Endothelial cell of umbilical vein (primary cell): Measurements from ENCODE around the gene WDTC1. TPM values are rescaled to one million over a fixed set of nuclear protein-coding genes. Genes with fewer than 3 reads are reported as not detected.
"Not testable (repeated sequence)": the region's sequence is repeated elsewhere in the genome, so short reads cannot be mapped to it uniquely, and the experiment has no call there.

ENCODE experiments used
- BruUV-seq: library from RNA; stranded (reverse); fragments of 400-500 nt; replicated peaks from 2 replicates; lab custom pipeline; 2021; lab: Mats Ljungman, UMichigan
- CTCF ChIA-PET: fragments of 300-600, 350-600 bp; sonication (Branson Sonifier 250); formaldehyde crosslinking; loops from one replicate; lab custom pipeline; 2021; ENCODE audit warnings: antibody characterized with exemption, inconsistent platforms; lab: Charles Lee
- POLR2A ChIA-PET: fragments of 300-600, 350-600 bp; sonication (Branson Sonifier 250); formaldehyde crosslinking; loops from one replicate; lab custom pipeline; 2021; ENCODE audit warnings: antibody characterized with exemption, inconsistent platforms; lab: Charles Lee
- DNase-seq: peaks from one replicate; pipeline ENCODE4 v3.0.0-alpha.2; 2011; ENCODE audit warnings: low read depth, low spot score
- FAIRE-seq: peaks from 2 replicates; lab custom pipeline; 2011; peaks lifted over from hg19 to GRCh38; lab: Jason Lieb, UNC
- H2AFZ ChIP-seq: 2 replicates; pipeline ENCODE4 v1.6.0; 2012; ENCODE audit warnings: low read depth, low read length, control low read depth, inconsistent platforms
- H3K27ac ChIP-seq: 2 replicates; pipeline ENCODE4 v1.5.1; 2011; ENCODE audit warnings: low read depth, mild to moderate bottlenecking, control low read depth, low read length, moderate library complexity; ENCODE audit not compliant: insufficient read depth
- H3K27me3 ChIP-seq, 2 experiments: 2 replicates each; pipeline versions ENCODE4 v1.6.0 to v1.6.1; 2011; ENCODE audit warnings: low read length in 2 of 2, mixed read lengths in 1 of 2; ENCODE audit not compliant: control insufficient read depth in 2 of 2, insufficient read depth in 2 of 2
- H3K36me3 ChIP-seq, 2 experiments: 2 replicates in 1 of 2; 3 replicates in 1 of 2; pipeline ENCODE4 v1.5.1; 2011; ENCODE audit warnings: low read length in 2 of 2, mild to moderate bottlenecking in 1 of 2, moderate library complexity in 1 of 2; ENCODE audit not compliant: control insufficient read depth in 2 of 2, insufficient read depth in 2 of 2; ENCODE audit errors: extremely low read depth in 1 of 2
- H3K4me1 ChIP-seq: 3 replicates; pipeline ENCODE4 v1.5.1; 2011; ENCODE audit warnings: mild to moderate bottlenecking, low read length; ENCODE audit not compliant: control insufficient read depth, insufficient read depth; ENCODE audit errors: extremely low read depth
- H3K4me2 ChIP-seq: 2 replicates; pipeline ENCODE4 v1.6.1; 2011; ENCODE audit warnings: low read length, control low read depth, mixed read lengths; ENCODE audit not compliant: insufficient read depth
- H3K4me3 ChIP-seq, 3 experiments: fragments of 200-600 bp in 1 of 3; sonication (generic), shearing (Covaris generic) in 1 of 3; replicated peaks in 1 of 3; 2 replicates each; pipeline ENCODE4 v1.5.1; 2011 to 2016; ENCODE audit warnings: control low read depth in 3 of 3, low read length in 3 of 3, mild to moderate bottlenecking in 2 of 3, inconsistent platforms in 1 of 3, low read depth in 1 of 3, moderate library complexity in 1 of 3; ENCODE audit not compliant: insufficient read depth in 1 of 3
- H3K79me2 ChIP-seq: 2 replicates; pipeline ENCODE4 v1.6.0; 2012; ENCODE audit warnings: low read length, inconsistent platforms; ENCODE audit not compliant: control insufficient read depth, insufficient read depth
- H3K9ac ChIP-seq: replicated peaks from 2 replicates; pipeline ENCODE3; 2011; ENCODE audit warnings: low read length, control low read depth; ENCODE audit not compliant: insufficient read depth; ENCODE audit errors: extremely low read depth
- H3K9me1 ChIP-seq: replicated peaks from 3 replicates; pipeline ENCODE4 v1.6.0; 2011; ENCODE audit warnings: mild to moderate bottlenecking, low read length; ENCODE audit not compliant: control insufficient read depth, insufficient read depth; ENCODE audit errors: extremely low read depth
- H3K9me3 ChIP-seq: replicated peaks from 2 replicates; pipeline ENCODE4 v1.5.1; 2012; ENCODE audit warnings: low read length, inconsistent platforms; ENCODE audit not compliant: control insufficient read depth, insufficient read depth
- H4K20me1 ChIP-seq: replicated peaks from 2 replicates; pipeline ENCODE3; 2011; ENCODE audit warnings: mild to moderate bottlenecking, low read length; ENCODE audit not compliant: control insufficient read depth, insufficient read depth; ENCODE audit errors: extremely low read depth
- GATA2 ChIP-seq: IDR thresholded peaks from 2 replicates; pipeline ENCODE4 v1.7.0; 2011; ENCODE audit warnings: low read depth, mild to moderate bottlenecking, moderate library complexity, mixed read lengths, low read length; ENCODE audit not compliant: insufficient read length, insufficient read depth
- MYC ChIP-seq: IDR thresholded peaks from one replicate; pipeline ENCODE4 v1.6.1; 2011; ENCODE audit warnings: mild to moderate bottlenecking, low read depth, low read length
- POLR2AphosphoS5 ChIP-seq: IDR thresholded peaks from 2 replicates; pipeline ENCODE4 v1.6.1; 2012; ENCODE audit warnings: low read depth, mild to moderate bottlenecking, control low read depth, low read length, moderate library complexity; ENCODE audit not compliant: insufficient read depth
- dilution Hi-C: fragments of 300-500 bp; cut with MboI; formaldehyde crosslinking; loops from one replicate; pipeline ENCODE4 v1.15.0; 2019; ENCODE audit warnings: low sequenced_read_pairs; ENCODE audit not compliant: extremely low pct_ligation_motif_present
- intact Hi-C: fragments of 100-400 bp; cut with micrococcal nuclease; formaldehyde crosslinking; loops from one replicate; pipeline ENCODE4 v1.10.0; 2022
- polyA plus RNA-seq, 4 experiments: library from polyadenylated mRNA; depleted of rRNA in 3 of 4; stranded (reverse) in 3 of 4; unstranded in 1 of 4; fragments of >200 nt; gene quantifications; 2 replicates each; pipeline versions ENCODE4 v1.2.1 to v1.2.3, GENCODE V29; 2011 to 2012; ENCODE audit warnings: missing spikeins in 1 of 4
- total RNA-seq: library from RNA; stranded (reverse); gene quantifications from 2 replicates; pipeline ENCODE4 v1.2.3, GENCODE V29; 2021
- TF ChIP-seq, protein P1 (sequence below), 2 donors: IDR thresholded peaks; 1 replicate in 1 of 2; 2 replicates in 1 of 2; pipeline ENCODE4 v1.5.1; 2011; ENCODE audit warnings: low read length in 2 of 2, mild to moderate bottlenecking in 2 of 2, moderate library complexity in 2 of 2, control low read depth in 1 of 2, inconsistent platforms in 1 of 2, low read depth in 1 of 2; ENCODE audit not compliant: insufficient read depth in 1 of 2; ENCODE audit errors: extremely low read depth in 1 of 2

WDTC1 gene
- total and polyA plus RNA-seq, 2 donors (not counting 3 experiments of a cell fraction or from before 2014, with no cell fraction given) = 15.4 to 27.6 TPM

DNA sequence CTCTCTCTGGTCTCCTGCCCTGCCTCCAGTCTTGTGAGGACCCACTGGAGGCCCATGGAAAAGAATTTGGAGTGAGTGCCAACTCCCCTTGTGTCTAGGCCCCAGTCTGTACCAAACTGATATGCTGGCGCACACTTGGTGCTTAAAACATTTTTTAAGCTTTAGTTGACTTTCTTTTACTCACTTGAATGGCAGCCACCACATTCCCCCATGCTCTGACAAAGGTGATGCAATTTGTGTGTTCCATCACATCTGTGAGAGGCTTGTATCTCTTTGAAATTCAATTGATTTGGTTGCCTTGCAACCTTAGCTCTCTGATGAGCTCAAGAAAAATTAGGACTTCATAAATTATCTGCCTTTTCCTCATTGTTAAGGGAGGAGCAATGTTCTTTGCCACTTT lies 30.5 kb upstream of the WDTC1 start:
- no peaks in the 10 kb centered on the region for H3K9me3 ChIP-seq
- BruUV-seq = no TSS peak

DNA sequence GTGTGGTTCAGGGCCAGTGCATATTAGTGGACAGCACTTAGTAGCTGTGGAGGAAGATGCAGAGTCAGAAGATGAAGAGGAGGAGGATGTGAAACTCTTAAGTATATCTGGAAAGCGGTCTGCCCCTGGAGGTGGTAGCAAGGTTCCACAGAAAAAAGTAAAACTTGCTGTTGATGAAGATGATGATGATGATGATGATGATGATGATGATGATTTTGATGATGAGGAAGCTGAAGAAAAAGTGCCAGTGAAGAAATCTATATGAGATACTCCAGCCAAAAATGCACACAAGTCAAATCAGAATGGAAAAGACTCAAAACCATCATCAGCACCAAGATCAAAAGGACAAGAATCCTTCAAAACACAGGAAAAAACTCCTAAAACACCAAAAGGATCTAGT lies 27.2 kb upstream of the WDTC1 start:
- H3K9ac ChIP-seq, H4K20me1 ChIP-seq, H3K79me2 ChIP-seq, dilution Hi-C loops, H2AFZ ChIP-seq, H3K4me2 ChIP-seq, H3K9me3 ChIP-seq, H3K9me1 ChIP-seq, POLR2A ChIA-PET, FAIRE-seq, H3K4me3 ChIP-seq, H3K36me3 ChIP-seq, H3K4me1 ChIP-seq, CTCF ChIA-PET, DNase-seq, intact Hi-C loops, H3K27ac ChIP-seq, H3K27me3 ChIP-seq, BruUV-seq: not testable (repeated sequence)

More for the DNA sequence above, 30.5 kb upstream of the WDTC1 start:
- FAIRE-seq = no peak
- H3K27ac ChIP-seq = no peak overlapping the region
- H4K20me1 ChIP-seq = no peaks in the 10 kb centered on the region
- H3K4me1 ChIP-seq = no peaks in the 10 kb centered on the region
- H2AFZ ChIP-seq = no peak overlapping the region
- H3K9ac ChIP-seq = no peak overlapping the region
- no peak overlapping the region for H3K4me3 ChIP-seq
- H3K27me3 ChIP-seq = peaks cover 0 to 5% of the 10 kb centered on the region in 2 experiments
- H3K9me1 ChIP-seq = no peaks in the 10 kb centered on the region
- TF ChIP-seq POLR2AphosphoS5 = no peak
- TF ChIP-seq GATA2 = no peak
- no peak for TF ChIP-seq MYC
- TF ChIP-seq, protein P1, sequence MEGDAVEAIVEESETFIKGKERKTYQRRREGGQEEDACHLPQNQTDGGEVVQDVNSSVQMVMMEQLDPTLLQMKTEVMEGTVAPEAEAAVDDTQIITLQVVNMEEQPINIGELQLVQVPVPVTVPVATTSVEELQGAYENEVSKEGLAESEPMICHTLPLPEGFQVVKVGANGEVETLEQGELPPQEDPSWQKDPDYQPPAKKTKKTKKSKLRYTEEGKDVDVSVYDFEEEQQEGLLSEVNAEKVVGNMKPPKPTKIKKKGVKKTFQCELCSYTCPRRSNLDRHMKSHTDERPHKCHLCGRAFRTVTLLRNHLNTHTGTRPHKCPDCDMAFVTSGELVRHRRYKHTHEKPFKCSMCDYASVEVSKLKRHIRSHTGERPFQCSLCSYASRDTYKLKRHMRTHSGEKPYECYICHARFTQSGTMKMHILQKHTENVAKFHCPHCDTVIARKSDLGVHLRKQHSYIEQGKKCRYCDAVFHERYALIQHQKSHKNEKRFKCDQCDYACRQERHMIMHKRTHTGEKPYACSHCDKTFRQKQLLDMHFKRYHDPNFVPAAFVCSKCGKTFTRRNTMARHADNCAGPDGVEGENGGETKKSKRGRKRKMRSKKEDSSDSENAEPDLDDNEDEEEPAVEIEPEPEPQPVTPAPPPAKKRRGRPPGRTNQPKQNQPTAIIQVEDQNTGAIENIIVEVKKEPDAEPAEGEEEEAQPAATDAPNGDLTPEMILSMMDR (IDR thresholded peaks at IDR 0.05; ENCODE audit: extremely low read depth in 1 of 2, insufficient read depth in 1 of 2, low read depth in 1 of 2, low read length in 2 of 2) = no peak
- no peaks in the 10 kb centered on the region for H3K79me2 ChIP-seq
- ChIA-PET POLR2A (no interaction called here), CTCF (interaction anchor here (0.6 kb wide), 1 partner anchor 100 kb away, joined by 4 read pairs; no protein-coding TSS in a partner anchor)
- H3K4me2 ChIP-seq = no peak overlapping the region
- intact Hi-C loops (no loop called here), dilution Hi-C loops (no loop called here)
- no peaks in the 10 kb centered on the region for H3K36me3 ChIP-seq
- no peak for DNase-seq

DNA sequence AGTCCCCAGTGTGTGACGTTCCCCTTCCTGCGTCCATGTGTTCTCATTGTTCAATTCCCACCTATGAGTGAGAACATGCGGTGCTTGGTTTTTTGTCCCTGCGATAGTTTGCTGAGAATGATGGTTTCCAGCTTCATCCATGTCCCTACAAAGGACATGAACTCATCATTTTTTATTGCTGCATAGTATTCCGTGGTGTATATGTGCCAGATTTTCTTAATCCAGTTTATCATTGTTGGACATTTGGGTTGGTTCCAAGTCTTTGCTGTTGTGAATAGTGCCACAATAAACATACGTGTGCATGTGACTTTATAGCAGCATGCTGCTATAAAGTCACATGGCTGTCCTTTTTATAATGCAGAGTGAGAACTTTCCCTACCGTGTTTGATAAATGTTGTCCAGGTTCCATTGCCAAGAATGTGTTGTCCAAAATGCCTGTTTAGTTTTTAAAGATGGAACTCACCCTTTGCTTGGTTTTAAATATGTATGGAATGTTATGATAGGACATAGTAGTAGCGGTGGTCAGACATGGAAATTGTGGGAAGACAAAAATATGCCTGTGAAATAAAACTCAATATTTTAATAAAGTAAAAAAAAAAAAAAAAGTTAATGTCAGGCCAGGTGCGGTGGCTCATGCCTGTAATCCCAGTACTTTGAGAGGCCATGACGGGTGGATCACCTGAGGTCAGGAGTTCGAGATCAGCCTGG lies 26.1 kb upstream of the WDTC1 start:
- H3K4me3 ChIP-seq, H3K27me3 ChIP-seq, DNase-seq, H3K36me3 ChIP-seq, BruUV-seq, dilution Hi-C loops, H3K27ac ChIP-seq, H2AFZ ChIP-seq, H3K9me3 ChIP-seq, H3K79me2 ChIP-seq, H3K9ac ChIP-seq, H3K9me1 ChIP-seq, H3K4me1 ChIP-seq, H3K4me2 ChIP-seq, FAIRE-seq, intact Hi-C loops, H4K20me1 ChIP-seq, POLR2A ChIA-PET: not testable (repeated sequence)
- CTCF ChIA-PET = interaction anchor here (1.2 kb wide), 1 partner anchor 11 kb away, joined by 3 read pairs; no protein-coding TSS in a partner anchor
